Fibroblast of villous mesenchyme (primary cell): ENCODE measurements around the gene DUSP15. TPM values are rescaled to one million over a fixed set of nuclear protein-coding genes. Genes with fewer than 3 reads are reported as not detected.

Experiments used
- DNase-seq: peaks from one replicate; pipeline ENCODE4 v3.0.0-alpha.2; 2010; ENCODE audit warnings: low read depth
- H3K4me3 ChIP-seq: 2 replicates; pipeline ENCODE4 v1.5.1; 2011; ENCODE audit warnings: low read depth, mild to moderate bottlenecking, low read length
- total RNA-seq: library from RNA; depleted of rRNA; stranded (reverse); fragments of >200 nt; gene quantifications from 2 replicates; pipeline ENCODE4 v1.2.3, GENCODE V29; 2012
- TF ChIP-seq, protein P1 (sequence below): IDR thresholded peaks from 2 replicates; pipeline ENCODE4 v1.5.1; 2012; ENCODE audit warnings: low read depth, mild to moderate bottlenecking, low read length; ENCODE audit not compliant: insufficient read depth

DUSP15 gene
- total RNA-seq, 1 donor: not detected

DNA sequence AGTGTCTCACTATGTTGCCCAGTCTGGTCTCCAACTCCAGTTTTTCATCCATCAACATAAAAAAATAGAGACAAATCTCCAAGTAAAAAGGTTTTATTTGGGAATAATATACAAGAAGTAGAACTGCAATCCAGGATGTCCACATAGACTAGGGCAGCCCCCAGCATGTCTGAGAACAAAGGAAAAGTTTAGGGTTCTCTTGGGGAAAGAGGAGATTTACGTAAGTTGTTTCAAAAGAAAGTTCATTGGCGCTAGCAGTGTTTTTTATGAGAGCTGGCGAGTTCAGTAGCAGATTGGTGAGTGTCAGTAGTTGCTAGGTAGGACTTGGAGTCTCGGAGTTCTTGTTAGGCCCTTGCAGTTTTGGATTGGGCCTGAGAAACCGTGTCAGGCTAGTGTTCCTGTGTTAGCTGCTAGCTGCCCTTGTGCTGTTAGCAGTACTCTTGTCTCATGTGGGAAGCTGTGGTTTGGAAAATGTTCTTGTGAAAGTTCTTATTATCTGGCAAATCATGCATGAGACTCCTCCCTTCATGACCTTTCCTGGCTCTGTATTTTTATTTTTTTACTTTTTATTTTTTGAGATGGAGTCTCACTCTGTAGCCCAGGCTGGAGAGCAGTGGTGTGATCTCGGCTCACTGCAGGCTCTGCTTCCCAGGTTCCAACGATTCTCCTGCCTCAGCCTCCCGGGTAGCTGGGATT is 24.8 kb upstream of the DUSP15 start:
- H3K4me3 ChIP-seq: no peak overlapping the region
- DNase-seq: peak; percentile 87
- TF ChIP-seq, protein P1, sequence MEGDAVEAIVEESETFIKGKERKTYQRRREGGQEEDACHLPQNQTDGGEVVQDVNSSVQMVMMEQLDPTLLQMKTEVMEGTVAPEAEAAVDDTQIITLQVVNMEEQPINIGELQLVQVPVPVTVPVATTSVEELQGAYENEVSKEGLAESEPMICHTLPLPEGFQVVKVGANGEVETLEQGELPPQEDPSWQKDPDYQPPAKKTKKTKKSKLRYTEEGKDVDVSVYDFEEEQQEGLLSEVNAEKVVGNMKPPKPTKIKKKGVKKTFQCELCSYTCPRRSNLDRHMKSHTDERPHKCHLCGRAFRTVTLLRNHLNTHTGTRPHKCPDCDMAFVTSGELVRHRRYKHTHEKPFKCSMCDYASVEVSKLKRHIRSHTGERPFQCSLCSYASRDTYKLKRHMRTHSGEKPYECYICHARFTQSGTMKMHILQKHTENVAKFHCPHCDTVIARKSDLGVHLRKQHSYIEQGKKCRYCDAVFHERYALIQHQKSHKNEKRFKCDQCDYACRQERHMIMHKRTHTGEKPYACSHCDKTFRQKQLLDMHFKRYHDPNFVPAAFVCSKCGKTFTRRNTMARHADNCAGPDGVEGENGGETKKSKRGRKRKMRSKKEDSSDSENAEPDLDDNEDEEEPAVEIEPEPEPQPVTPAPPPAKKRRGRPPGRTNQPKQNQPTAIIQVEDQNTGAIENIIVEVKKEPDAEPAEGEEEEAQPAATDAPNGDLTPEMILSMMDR: no peak

DNA sequence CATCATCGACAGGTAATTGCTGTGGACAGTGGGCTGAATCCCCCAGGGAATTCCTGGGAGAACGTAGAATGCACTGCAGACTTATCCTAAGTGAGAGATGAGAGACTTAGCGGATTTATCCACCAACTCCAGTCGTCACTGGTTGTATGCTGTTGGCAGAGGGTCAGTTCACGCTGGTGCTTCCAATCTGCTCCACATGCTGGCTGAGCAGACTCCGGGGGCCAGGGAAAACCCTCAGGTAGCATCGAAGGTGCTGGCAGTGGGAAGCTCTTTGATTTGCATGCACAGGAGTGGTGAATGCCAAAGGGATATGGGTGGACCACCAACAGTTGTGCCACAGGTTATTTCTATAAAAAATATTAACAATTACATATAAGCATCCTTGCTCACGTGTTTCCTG is 20.3 kb upstream of the DUSP15 start:
- H3K4me3 ChIP-seq: no peak overlapping the region
- no peak for DNase-seq
- TF ChIP-seq, protein P1: no peak

DNA sequence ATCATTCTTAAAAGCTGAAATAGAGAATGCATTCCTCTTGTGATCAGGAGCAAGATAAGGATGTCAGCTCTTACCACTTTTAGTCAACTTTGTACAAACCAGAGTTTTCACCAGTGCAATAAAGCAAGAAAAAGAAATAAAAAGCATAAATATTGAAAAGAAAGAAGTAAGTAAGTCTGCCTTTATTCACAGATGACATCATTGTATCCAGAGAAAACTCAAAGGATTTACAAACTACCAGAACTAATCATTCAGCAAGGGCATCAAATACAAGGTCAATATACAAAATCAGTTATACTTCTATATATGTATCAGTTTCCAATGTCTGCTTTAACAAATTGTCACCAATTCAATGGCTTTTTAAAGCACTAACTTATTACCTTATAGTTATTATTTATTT is 13.5 kb upstream of the DUSP15 start:
- no peak overlapping the region for H3K4me3 ChIP-seq
- TF ChIP-seq, protein P1: no peak
- DNase-seq: no peak

DNA sequence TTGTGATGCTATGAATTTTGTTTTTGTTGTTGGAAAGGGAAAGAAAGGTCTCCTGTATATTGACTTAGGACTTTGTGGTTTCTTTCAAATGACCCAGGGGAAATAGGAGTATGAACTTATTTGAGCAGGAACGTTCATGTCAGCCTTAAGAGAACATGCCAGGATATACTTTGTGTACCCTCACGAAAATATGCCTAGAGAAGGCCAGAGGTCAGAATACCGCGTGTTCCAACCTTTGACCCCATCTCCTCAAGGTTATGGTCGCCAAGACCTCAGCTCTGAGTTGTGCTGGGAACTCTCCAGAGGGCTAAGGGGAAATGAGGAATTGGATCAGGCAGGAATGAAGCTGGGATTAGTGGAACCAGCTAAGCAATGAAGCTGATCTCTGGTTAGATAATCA is 11.6 kb upstream of the DUSP15 start:
- TF ChIP-seq, protein P1: no peak
- DNase-seq: no peak
- no peak overlapping the region for H3K4me3 ChIP-seq

DNA sequence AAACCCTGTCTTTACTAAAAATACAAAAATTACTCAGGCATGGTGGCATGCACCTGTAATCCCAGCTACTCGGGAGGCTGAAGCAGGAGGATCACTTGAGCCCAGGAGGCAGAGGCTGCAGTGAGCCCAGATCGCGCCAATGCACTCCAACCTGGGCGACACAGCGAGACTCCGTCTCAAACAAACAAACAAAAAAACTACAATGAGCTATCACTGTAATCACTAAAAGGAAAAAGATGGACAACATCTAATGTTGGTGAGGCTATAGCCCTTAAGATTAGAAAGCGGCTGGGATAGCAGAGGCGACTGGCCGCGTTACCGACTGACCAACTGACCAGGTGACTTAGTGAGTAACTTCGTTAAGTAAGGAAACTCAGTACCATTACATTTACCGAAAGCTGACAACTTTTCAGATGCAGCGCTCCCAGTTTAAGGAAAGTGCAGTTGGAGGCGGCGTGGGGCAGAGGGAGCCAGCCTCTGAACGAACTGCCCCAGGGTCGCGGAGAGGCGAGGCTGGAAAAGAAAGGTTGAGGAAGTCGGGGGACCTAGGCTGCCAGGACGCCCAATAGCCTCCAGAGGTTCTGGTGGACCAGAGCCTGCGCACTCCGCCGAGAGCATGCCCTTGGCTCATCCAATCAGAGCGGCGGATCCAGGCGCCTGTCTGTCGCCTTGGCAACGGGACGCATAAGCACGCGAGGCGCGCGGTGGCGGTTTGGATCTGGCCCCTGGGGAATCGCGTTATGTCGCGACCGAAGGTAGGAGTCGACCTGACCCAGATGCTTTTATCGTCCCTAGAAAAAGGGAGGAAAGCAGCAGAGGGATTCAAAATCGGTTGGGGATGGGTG is 9.0 kb upstream of the DUSP15 start:
- peak; percentile 96 for DNase-seq
- H3K4me3 ChIP-seq: peak overlapping the region; percentile 72
- TF ChIP-seq, protein P1: peak; percentile 15

DNA sequence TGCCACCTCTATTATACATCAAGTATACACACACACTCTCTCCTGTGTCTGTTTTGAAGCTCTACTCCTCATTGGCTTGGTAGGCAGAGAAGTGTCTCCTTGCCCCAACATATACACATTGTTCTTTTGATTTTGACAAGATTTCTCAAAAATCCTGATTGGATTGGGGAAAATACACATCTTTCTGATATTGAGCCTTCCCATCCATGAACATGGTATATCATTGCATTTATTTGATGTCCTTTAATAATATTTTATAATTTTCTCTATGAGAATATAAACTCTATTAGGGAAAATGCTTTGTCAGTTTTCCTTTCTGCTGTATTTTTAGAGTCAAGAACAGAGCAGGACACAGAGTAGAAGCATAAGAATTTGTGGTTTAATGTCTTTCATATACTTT is 7.4 kb upstream of the DUSP15 start:
- DNase-seq: no peak
- TF ChIP-seq, protein P1: no peak
- H3K4me3 ChIP-seq: no peak overlapping the region
